Stimulated activated CD4-positive, alpha-beta T cell treated with anti-CD3 and anti-CD28 coated beads, Interleukin-15, amount 100 ng/mL, for 1 hour (primary cell): ENCODE data around the gene SPTLC1.
A peak's percentile ranks its signal among the peaks of the same experiment; 100 is the strongest.
"Not testable (repeated sequence)": the region's sequence is repeated elsewhere in the genome, so short reads cannot be mapped to it uniquely, and the experiment has no call there.

ENCODE experiments used
- DNase-seq, 2 donors: peaks; one replicate each; pipeline ENCODE4 v3.0.0-alpha.2; 2020; ENCODE audit warnings: low read depth in 1 of 2, low spot score in 1 of 2

The SPTLC1 gene

DNA sequence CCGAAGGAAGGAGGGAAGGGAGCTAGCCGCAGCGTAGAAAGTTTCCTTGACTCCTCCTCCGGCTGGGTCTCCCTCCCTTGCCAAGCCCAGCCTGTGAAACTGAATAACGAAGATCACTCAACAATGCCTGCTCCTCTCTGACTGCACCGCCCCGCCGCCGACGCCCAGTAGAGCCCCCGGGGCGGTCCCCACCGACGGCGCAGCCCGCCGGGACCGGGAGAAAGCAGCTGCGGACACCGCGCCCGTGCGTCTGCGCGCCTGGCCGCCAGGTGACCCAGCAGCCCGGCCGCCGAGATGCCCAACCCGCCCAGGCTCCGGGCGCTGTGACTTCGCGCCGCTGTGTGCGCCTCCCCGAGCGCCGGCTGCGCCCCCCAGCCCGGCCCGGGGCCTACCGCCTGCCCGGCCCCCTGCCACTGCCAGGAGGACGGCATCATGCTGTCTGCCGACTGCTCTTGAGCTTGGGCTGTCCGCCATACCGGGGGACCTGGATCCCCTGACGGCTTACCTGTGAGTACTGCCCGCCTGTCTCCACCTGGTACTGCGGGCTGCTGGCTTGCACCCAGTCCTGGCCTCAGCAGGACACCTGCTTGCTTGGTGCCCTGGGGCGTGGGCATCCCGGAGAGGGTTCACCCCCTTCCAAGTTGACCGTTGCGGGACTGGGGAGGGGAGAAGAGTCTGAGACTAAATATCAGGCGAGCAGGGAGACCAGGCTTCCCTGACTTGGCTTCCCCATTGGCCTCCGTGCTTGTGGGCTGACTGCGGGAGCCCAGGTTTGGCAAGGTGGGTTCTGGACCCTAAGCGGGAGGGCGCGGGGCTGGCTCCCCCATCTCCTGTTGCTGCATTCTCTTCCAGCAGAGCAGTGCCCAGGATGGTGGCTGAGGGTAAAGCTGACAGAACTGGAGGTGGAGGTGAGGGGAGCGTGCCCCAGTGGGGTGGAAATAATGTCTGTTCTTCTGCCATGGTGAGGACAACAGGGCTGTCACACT, 26.2 kb upstream of the SPTLC1 start:
- DNase-seq: no peak

DNA sequence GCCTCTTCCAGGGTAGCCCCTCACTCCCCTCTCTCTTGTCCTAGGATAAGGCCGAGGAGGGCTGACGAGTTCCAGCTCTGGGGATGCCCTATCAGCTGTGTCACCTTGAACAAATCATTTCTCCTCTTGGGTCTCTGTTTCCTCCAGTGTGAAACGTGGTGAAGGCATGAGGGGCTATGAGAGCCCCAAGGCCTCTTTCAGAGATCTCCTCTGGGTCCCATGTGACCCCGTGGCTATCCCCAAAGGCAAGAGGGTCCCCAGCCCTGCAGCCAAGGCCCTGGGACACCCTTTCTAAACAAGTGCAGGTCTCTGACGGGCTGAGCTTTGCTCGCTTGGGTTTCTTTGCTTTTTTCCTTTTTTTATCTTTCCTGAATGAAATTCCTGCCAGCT, 25.5 kb upstream of the SPTLC1 start:
- no peak for DNase-seq

DNA sequence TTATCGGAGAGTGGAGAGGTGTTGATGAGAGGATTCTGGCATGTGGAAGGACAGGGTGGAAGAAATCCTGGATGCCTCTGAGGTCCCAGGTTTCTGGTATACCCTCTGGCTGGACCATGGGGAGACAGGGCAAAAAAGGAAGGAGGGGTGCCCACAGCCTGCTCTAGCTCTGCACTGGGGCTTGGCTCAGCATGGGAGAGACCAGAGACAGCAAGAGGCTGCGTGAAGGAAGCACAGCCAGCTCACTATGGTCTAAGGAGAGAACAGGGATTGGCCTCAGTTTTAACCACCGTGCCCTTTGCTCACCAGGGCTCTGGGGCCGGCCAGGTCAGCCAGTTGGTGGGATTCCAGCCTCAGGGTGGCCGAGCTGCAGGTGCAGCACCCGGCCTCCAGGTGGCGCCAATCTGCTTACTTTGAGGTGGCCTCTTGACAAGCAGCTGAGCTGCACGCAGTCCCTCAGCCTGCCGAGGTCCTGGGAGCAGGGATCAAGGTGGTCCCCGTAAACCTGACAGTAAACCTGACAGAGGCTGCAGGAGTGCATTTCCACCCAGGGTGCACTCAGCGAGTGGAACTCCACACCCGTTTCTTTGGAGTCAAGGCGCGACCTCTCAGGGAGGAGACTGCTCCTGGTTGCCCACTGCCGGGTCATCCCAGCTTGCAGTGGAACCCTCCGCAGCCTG, 25.0 kb upstream of the SPTLC1 start:
- DNase-seq: peak; percentile 45 to 51

DNA sequence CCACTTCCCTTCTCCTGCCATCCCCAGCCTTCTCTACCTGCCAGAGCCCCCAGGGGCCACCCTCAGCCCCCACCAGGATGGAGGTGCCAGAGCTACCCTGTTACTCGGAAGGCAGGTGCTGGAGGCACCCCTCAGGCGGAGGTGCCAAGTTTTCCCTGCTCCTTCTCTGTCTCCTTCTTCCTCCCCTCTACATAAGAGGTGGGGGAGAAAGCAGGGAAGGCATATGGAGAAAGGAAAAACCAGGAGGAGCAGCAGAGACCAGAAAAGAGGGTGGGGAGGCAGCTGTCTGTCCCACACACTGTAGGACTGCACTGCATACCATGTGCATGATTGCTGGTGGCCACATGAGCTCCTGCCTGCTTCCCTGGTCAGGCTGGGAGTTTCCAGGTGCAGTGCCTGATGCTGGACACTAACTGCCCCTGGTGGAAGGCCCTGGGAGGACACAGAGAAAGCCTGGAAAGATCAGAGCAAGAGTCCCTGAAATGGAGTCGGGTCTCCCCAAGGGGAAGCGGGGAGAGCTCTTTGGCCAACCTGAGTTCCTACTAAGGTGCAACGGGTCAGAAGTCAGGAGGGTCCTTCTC, 23.8 kb upstream of the SPTLC1 start:
- not testable (repeated sequence) for DNase-seq

DNA sequence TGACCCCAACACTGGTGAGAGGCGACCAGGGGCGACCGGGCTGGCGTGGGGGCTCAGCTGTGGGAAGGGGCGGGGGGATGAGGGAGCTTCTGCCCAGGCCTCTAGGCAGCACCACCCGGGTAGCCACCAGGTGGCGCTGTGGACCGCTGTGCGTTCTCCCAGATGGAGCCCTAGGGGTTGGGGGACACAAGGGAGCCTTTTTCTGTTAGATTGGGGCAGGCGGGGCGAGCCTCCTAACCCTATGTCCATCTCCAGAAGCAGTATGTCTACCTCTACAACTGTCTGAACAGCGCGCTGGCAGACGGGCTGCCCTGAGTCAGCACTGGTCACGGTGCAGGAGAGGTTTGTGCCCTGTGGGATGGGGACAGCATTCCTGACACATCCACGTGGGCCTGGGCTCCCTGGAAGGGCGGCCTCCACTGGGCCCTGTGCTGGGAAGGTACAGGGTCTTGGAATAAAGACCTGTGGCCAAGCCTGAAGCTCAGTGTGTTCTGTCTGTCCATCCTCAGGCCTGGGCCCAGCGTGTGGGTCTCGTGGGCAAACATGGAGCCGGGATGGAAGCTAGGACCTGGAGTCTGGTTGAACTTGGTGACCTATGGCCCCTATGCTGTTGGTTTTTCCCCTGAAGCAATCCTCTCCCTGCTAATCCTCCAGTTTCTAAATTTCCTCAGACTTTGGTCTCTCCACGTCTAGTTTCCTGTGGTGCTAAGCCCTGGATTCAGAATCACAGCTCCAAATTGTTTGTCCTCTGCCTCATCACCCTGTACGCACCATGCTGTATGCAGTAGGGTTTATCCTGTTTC, 23.1 kb upstream of the SPTLC1 start:
- peak; percentile 38 to 68 for DNase-seq

DNA sequence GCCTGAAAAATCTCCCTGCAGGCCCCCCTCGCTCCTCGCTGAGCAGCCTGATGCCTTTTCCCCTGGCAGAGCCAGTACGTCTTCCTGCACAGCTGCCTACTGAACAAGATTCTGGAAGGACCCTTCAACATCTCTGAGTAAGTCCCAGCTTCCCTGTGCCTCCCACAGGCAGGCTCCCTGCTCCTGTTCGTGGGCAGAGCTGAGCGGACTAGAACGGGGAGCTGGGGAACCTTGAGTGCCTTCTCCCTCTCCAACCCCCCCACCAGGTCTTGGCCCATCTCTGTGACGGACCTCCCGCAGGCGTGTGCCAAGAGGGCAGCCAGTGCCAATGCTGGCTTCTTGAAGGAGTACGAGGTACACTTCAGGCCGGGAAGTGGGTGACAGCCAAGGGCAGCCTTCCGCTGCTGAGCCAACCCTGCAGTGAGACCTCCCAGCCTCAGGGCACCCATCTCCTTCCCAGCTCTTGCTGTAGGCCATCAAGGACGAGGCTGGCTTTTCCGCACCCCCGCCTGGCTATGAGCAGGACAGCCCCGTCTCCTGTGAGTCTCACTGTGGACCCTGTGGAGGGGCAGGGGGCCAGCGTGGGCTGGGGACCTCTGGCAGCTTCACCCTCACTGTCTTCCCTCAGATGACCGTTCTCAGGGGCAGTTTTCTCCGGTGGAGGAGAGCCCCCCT, 21.1 kb upstream of the SPTLC1 start:
- DNase-seq: no peak

DNA sequence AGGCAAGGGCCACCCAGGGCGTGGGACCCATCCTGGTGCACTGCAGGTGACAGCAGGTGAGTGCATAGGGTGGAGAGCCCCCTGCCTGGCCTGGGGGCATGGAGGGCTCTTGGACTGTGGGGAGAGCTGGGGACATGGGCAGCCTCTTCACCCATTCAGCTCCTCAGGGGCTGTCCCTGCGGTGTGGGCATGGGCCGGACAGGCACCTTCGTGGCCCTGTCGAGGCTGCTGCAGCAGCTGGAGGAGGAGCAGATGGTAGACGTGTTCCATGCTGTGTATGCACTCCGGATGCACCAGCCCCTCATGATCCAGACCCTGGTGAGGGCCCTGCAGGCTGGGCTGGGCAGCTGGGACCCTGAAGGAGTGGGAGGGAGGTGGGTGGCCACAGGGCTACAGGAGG, 20.4 kb upstream of the SPTLC1 start:
- DNase-seq: no peak

DNA sequence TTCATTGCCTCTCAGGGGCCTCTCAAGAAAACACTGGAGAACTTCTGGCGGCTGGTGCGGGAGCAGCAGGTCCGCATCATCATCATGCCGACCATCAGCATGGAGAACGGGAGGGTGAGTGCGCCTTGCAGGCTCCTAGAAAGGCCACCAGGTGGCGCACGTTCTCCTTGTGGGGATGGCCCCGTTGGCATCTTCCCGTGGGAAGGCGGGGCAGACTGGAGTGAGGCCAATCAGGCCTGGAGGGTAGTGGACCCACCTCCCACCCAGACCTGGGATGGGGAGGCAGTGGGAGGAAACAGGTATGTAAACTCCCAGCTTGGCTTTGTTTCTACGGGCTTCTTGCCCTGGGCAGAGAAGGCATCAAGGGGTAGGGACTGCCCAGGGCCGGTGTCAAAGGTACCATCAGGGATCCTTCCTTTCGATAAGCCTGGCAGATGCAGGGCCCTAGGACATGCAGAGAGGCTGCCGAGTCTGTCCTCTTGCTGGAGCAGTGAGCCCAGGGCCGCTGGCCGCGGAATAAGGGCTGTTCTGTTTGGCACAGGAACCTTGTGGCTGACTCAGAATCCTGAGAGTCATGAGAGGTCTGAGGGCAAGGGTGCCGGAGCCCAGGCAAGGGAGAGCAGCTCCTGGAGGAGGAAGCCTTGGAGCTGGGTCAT, 18.9 kb upstream of the SPTLC1 start:
- DNase-seq: peak; percentile 43 to 54

DNA sequence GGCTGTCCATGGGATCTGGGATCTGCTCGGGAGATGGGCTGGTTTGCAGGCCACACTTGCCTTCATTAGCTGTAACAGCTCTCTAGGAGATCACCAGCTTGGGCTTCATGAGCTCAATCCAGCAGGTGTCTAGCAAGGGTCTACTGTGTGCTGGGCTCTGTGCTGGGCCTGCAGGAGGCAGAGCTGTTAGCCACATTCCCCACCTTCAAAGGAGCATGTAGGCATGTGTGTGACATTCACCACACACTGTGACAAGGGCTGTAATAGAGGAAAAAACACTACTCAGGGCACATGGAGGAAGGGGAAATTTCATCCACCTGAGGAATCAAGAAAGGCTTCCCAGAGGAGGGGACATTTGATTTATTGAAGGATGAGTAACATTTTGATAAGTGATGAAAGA, 17.7 kb upstream of the SPTLC1 start:
- DNase-seq: not testable (repeated sequence)

DNA sequence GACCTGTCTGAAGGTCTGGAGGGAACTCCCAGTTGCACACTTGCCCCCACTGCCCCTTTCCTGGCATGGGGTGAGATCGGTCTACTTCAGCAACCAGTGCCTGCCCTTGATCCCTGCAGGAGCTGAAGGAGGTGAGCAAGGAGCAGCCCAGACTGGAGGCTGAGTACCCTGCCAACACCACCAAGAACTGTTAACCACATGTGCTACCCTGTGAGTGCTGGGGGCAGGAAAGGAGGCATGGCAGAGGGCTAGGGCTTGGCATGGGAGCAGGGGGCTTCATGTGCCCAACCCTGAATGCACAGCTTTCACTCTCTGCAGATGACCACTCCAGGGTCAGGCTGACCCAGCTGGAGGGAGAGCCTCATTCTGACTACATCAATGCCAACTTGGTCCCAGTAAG, 17.3 kb upstream of the SPTLC1 start:
- DNase-seq: no peak

DNA sequence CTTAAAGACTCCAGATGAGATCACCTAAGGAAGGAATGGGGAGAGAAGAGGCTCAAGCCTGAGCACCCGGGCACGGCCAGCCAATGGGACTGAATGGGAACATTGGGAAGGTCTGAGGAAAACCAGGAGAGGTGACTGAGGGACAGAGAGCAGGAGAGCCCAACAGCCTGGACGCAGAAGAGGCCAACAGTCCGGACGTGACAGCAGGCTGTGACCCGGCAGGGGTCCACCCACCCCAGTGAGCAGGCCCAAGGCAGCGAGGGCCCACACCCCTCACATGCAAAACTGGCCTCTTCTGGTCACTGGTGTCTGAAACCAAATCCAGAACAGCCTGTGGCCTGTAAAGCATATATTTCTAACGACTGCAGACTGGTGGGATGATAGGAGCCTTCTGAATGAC, 7.6 kb upstream of the SPTLC1 start:
- DNase-seq: no peak

DNA sequence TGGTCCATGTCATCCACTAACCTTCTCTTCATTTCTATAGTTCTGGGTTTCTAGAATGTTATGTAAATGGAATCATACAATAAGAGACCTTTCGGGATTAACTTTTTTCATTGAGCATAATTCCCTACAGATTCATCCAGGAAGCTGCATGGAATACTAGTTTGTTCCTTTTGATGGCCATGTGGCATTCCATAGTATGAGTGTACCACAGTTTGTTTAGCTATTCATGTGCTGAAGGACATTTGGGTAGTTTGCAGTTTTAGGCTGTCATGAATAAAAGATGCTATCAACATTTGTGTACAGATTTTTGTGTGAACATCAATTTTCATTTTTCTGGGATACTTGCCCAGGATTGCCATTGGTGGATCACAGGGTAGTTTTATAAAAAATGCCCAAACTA, 6.8 kb upstream of the SPTLC1 start:
- no peak for DNase-seq

DNA sequence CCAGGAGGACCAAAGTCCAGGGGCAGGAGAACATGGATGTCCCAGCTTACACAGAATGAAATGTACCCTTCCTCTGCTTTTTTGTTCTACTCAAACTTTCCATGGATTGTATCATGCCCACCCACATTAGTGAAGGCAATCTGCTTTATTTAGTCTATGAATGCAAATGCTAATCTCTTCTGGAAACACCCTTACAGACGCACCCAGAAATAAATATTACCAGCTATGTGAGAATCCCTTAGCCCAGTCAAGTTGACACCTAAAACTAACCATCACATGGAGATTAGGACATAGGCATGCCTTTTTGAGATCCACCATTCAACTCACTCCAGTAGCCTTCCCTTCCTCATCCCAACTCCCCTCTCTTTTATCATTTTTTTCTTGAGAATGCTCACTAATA, 6.1 kb upstream of the SPTLC1 start:
- DNase-seq: no peak

DNA sequence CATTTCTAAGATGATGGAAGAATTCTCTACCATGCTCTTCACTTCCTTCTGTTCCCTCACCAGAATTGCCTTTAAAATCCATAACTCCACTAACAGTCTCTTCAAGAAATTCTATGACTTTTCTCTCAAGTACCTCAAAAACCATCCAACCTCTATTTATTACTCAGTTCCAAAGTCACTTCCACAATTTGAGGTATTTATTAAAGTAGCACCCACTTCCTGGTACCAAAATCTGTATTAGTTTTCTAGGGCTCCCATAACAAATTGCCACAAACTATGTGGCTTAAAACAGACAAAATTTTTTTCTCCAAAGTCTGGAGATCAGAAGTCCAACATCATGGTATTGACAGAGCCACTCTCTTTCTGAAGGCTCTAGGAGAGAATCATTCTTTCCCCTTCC, 4.9 kb upstream of the SPTLC1 start:
- no peak for DNase-seq

DNA sequence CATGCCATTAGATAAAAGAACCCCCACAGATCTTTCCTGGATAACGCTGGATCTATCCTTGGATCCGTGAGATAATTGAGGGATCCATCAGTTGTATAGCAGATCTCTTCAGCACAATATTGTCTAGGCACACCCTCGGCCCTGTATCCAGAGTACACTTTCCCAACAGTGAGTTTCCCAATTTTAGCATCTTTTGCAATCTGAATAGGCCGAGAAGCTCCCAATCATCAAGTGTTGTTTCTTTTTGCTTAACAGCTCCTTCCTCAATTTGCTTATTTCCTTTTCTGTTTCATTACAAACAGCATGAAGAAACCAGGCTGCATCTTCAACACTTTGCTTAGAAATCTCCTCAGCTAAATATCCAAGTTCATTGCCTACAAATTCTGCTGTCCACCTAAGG, 4.4 kb upstream of the SPTLC1 start:
- DNase-seq: no peak

DNA sequence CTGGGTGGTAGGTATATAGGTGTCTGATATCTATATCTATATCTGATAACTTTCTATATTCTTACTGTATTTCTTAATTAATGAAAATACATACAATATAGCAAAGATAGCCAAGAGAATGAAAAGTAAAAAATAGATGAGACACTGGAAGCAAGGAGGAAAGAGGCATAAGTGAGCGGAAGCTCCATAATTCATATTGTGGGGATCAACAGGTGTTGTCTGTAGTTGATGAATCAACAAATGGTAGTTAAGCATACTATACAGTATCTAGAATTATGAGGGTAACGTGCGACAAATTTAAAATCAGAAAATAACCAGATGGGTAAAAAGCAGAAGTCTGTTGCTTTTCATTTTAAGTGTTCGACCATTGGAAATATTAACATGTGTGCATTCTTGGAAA, 7.1 kb downstream of the SPTLC1 start:
- DNase-seq: no peak

DNA sequence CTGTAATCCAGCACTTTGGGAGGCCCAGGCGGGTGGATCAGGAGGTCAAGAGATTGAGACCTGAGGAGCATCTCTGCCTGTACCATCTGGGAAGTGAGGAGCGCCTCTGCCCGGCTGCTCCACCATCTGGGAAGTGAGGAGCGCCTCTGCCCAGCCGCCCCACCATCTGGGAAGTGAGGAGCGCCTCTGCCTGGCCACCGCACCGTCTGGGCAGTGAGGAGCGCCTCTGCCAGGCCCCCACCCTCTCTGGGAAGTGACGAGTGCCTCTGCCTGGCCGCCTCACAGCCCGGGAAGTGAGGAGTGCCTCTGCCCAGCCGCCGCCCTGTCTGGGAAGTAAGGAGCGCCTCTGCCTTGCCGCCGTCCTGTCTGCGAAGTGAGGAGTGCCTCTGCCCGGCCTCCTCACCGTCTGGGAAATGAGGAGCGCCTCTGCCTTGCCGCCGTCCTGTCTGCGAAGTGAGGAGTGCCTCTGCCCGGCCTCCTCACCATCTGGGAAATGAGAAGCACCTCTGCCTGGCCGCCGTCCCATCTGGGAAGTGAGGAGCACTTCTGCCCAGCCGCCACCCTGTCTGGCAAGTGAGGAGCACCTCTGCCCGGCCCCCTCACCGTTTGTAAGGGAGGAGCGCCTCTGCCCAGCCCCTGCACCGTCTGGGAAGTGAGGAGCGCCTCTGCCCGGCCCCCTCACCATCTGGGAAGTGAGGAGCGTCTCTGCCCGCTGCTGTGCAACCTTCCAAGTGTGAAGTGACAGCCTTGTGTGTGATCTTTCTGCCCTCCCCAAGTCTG, 9.6 kb downstream of the SPTLC1 start:
- DNase-seq: not testable (repeated sequence)

DNA sequence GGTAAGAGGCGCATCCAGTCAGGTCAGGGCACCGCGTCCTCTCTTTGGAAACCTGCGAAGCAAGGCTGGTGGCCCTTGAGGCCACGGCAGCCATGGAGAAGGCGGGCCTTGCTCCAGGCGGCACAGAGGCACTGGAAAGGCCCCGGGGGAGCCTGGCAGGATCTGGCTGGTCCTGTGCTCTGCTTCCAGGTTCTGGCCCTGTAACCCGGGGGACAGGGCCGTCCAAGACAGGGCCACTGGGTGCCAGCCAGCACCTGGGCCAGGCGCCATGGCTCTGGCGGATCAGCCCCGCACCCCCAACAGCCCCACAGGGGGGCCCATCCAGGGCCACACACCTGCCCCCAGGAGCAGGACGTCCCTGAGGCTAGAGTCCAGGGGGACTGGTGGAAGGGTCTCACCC, 11.6 kb downstream of the SPTLC1 start:
- not testable (repeated sequence) for DNase-seq

DNA sequence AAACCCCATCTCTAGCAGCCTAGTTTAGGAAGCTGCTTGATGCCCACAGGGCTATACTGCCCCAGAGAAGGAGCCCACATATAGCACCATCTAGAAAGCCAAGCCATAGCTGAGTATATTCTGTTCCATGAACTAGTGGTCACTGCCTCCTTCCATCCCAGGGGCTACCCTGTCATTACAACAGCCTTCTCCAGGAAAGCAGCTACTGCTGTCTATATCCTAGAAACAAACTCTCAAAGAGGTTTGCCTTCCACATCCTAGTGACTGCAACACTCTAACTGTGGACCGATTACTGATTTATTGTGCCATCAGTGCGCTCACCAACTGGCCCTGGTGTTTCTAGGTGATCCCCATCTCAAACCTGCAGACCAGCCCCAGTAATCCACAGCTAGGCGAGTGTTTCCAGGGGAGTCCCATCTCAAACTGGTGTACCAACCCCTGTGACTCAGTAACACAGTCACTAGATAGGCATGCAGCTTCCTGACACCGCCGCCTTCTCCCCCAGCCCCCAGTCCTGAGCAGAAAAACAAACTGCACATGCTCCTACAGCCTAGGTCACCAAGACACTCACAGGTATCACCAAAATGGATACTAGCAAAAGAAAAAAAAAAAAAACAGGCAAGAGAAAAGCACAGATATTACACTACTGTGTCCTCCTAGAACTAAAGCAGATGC, 14.8 kb downstream of the SPTLC1 start:
- no peak for DNase-seq
